HG03064 (cell line): ENCODE data around the gene ATP8A2.

ENCODE experiments used
- ATAC-seq: cut with Tn5 transposase; IDR thresholded peaks from one replicate; pipeline ENCODE4 v1.9.1; 2021; ENCODE audit warnings: low read depth; ENCODE audit not compliant: unreplicated experiment

Gene ATP8A2

GRCh38 chr13:25977216-25977615, 605.4 kb downstream of the ATP8A2 start:
- ATAC-seq: no peak

GRCh38 chr13:25977671-25978070, 605.9 kb downstream of the ATP8A2 start:
- no peak for ATAC-seq

- ATAC-seq: no peak
These were observed 607.2 kb downstream of the ATP8A2 start for GRCh38 chr13:25978961-25979360.

- no peak for ATAC-seq
These were observed 607.6 kb downstream of the ATP8A2 start for GRCh38 chr13:25979371-25979770.

- ATAC-seq: no peak
These were observed 608.5 kb downstream of the ATP8A2 start for GRCh38 chr13:25980255-25980654.

- no peak for ATAC-seq
These were observed 609.3 kb downstream of the ATP8A2 start for GRCh38 chr13:25981060-25981459.

- ATAC-seq: no peak
These were observed 611.1 kb downstream of the ATP8A2 start for GRCh38 chr13:25982907-25983306.

GRCh38 chr13:25987987-25988386, 616.2 kb downstream of the ATP8A2 start:
- no peak for ATAC-seq

GRCh38 chr13:25988661-25989060, 616.9 kb downstream of the ATP8A2 start:
- ATAC-seq: no peak

GRCh38 chr13:25990801-25991200, 619.0 kb downstream of the ATP8A2 start:
- ATAC-seq: no peak

GRCh38 chr13:25992076-25992475, 620.3 kb downstream of the ATP8A2 start:
- ATAC-seq: no peak

- ATAC-seq: no peak
These were observed 635.7 kb downstream of the ATP8A2 start for GRCh38 chr13:26007261-26008125.

- ATAC-seq: no peak
These were observed 638.9 kb downstream of the ATP8A2 start for GRCh38 chr13:26010487-26011207.

GRCh38 chr13:26011208-26011573, 639.4 kb downstream of the ATP8A2 start:
- no peak for ATAC-seq

- ATAC-seq: no peak
These were observed 640.4 kb downstream of the ATP8A2 start for GRCh38 chr13:26011996-26012821.

GRCh38 chr13:26012995-26013394, 641.2 kb downstream of the ATP8A2 start:
- no peak for ATAC-seq

GRCh38 chr13:26015271-26016125, 643.7 kb downstream of the ATP8A2 start:
- ATAC-seq: no peak

- no peak for ATAC-seq
These were observed 644.4 kb downstream of the ATP8A2 start for GRCh38 chr13:26016189-26016588.

- no peak for ATAC-seq
These were observed 645.6 kb downstream of the ATP8A2 start for GRCh38 chr13:26017196-26017921.
